Stimulated activated CD8-positive, alpha-beta memory T cell treated with anti-CD3 and anti-CD28 coated beads, Interleukin-7, amount 100 ng/mL, for 24 hours (primary cell): Measurements from ENCODE around the gene SPRYD7.
"Not testable (repeated sequence)": the region's sequence is repeated elsewhere in the genome, so short reads cannot be mapped to it uniquely, and the experiment has no call there.

Experiments used
- DNase-seq: peaks from one replicate; pipeline ENCODE4 v3.0.0-alpha.2; 2020; ENCODE audit warnings: low read depth

SPRYD7 gene

GRCh38 chr13:49932868-49933267 lies 3.3 kb downstream of the SPRYD7 start:
- DNase-seq: no peak

DNA sequence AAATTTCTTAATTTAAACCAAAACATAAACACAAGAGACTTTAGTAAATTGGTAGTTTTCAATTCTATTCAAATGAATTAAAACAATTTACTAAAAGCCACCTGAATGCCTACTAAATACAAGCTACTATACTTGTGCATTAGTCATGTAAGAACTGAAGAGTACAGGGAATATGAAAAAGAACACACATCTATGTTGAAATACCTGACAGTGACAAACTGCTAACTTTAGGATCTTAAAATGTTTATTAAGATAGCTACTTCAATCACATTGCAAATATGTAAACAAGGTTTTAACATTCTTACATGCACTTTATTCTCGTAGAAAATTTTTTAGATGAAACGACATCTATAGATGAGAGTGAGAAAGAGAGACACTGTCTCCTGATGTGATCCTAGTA lies 4.1 kb downstream of the SPRYD7 start:
- no peak for DNase-seq

- DNase-seq: no peak
Measured at GRCh38 chr13:49927755-49928154, 8.4 kb downstream of the SPRYD7 start.

DNA sequence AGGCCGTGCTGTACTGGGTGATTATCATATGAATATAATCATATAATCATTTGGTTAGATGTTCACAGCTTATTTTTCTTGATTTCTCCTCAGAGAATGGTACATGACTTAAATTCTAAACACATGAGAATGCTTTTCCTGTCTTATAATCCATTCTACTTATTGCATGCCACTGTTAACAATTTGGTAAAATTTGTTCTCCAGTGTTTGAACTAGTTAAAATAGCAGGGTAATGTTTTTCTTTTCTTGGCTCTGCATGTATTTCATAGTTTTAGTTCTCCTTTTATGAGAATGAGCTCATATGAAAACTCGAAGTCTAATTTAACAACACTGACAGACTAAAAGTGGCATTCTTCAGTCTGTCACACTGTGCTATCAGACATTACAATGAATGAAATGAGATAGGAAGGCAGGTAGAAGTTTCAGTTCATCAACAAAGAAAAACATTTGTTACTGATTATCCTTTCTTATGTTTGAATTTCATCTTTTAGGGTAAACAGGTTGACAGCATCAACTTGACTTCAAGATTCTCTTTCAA lies 10.2 kb downstream of the SPRYD7 start:
- DNase-seq: no peak

GRCh38 chr13:49922301-49922700 lies 13.8 kb downstream of the SPRYD7 start:
- no peak for DNase-seq

DNA sequence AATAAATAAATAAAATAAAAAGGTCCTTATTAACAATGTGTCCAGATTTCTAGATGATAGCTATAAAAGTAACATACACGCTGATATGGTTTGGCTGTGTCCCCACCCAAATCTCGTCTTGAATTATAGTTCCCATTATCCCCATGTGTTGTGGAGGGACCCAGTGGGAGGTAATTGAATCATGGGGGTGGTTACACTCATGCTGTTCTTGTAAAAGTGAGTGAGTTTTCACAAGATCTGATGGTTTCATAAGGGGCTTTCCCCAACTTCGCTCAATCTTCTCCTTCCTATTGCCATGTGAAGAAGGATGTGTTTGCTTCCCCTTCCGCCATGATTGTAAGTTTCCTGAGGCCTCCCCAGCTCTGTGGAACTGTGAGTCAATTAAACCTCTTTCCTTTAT lies 15.2 kb downstream of the SPRYD7 start:
- not testable (repeated sequence) for DNase-seq

DNA sequence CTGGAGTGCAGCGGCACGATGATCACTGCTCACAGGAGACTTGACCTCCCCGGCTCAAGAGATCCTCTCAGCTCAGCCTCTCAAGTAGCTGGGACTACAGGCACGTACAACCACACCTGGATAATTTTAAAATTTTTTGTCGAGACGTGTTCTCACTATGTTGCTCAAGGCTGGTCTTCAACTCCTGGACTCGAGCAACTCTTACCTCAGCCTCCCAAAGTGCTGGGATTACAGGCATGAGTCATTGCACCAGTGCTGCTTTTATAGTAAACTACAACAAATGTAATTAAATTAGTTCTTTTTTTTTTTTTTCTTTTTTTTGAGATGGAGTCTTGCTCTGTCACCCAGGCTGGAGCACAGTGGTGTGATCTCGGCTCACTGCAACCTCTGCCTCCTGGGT lies 18.0 kb downstream of the SPRYD7 start:
- not testable (repeated sequence) for DNase-seq

- DNase-seq: no peak
Measured at GRCh38 chr13:49914947-49915346, 21.2 kb downstream of the SPRYD7 start.

- no peak for DNase-seq
Measured at GRCh38 chr13:49908637-49909036, 27.5 kb downstream of the SPRYD7 start.

- no peak for DNase-seq
Measured at GRCh38 chr13:49904729-49905456, 31.2 kb downstream of the SPRYD7 start.

- no peak for DNase-seq
Measured at GRCh38 chr13:49898792-49899191, 37.3 kb downstream of the SPRYD7 start.

GRCh38 chr13:49897713-49898112 lies 38.4 kb downstream of the SPRYD7 start:
- DNase-seq: no peak

GRCh38 chr13:49895826-49896225 lies 40.3 kb downstream of the SPRYD7 start:
- DNase-seq: no peak

DNA sequence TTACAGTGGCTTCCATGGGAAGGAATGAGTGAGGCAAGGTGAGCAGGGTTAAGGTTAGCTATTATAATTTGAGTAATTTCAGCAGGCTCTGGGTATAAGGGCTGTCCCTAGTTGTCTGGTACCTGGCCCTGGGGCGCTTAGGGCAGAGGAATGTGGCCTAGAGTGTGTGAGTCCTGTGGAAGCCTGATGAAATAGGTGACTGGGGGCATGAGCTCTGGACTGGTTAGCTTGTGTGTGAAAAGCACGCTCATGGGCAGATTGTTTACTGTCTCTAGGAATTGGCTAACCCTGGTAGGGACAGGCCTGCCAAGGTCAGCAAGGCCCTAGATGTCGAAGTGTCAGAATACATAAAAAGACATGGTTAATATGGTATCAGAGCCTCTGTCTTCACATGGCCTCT lies 42.5 kb downstream of the SPRYD7 start:
- DNase-seq: no peak

DNA sequence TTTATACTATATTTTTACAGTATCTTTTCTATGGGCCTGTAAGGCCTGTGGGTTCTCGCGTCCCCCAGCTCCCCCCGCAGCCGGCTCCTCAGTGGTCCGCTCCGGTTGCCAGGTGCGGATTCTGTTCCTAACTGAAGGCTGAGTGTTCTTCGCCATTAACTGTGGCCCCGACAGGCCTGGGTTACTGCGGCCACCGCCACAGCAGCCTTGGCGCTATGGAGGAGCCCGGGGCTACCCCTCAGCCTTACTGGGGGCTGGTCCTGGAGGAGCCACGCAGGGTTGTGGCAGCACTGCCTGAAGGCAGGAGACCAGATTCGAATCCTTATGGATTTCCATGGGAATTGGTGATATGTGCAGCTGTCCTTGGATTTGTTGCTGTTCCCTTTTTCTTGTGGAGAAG lies 45.8 kb downstream of the SPRYD7 start:
- no peak for DNase-seq

- DNase-seq: no peak
Measured at GRCh38 chr13:49878682-49879081, 57.5 kb downstream of the SPRYD7 start.

- no peak for DNase-seq
Measured at GRCh38 chr13:49877629-49878218, 58.4 kb downstream of the SPRYD7 start.

DNA sequence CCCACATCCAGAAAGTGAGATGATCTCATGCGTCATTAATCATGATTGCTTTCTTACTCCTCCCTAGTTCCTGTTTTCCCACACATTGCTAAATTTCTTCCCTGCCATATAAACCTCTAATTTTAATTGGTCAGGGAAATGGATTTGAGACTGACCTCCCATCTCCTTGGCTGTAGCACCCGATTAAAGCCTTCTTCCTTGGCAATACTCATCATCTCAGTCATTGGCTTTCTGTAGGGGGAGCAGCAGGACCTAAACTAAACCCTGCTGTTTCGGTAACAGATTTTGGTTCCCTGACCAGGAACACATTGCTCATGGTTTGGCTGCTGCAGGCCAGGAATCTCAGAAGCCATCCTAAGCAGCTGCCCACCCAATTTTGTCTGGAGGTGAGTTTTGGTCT lies 61.7 kb downstream of the SPRYD7 start:
- DNase-seq: no peak

DNA sequence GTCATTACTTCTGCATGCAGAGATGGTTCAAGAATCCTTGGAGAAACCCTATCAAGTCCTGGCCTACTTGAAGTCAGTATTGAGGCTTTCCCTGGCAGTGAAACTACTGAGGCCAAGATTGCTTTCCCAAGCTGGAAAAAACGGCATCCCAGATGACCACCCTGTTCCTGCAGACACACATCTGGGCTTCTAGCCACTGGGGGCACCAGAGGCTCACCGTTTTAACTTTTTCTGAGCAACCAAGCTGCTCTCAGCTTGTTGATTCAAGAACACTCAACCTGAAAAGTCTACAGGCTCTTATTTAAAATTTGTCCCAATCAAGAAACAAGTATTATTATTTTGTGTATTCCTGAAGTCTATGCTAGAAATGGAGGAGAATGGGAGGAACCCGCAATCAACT lies 66.6 kb downstream of the SPRYD7 start:
- no peak for DNase-seq

- DNase-seq: no peak
Measured at GRCh38 chr13:49867834-49868233, 68.3 kb downstream of the SPRYD7 start.

GRCh38 chr13:49865218-49865617 lies 70.9 kb downstream of the SPRYD7 start:
- no peak for DNase-seq

DNA sequence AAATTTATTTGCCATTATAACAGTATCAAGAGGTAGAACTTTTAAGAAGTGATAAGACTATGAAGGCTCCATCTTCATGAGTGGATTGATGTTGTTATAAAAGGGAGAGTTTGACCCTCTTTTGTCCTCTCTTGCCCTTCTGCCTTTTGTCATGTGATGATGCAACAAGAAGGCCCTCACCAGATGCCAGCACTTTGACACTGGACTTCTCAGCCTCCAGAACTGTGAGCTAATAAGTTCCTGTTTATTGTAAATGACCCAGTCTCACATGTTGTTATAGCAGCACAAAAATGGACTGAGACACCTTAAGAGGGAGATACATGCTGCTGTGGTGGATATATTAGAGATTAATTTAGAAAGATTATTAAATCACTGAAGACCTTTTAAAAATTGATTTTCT lies 71.6 kb downstream of the SPRYD7 start:
- no peak for DNase-seq
